8988T (cell line): ENCODE data around the gene ABCC11.
A peak's percentile ranks its signal among the peaks of the same experiment; 100 is the strongest.

Source experiments
- DNase-seq: peaks from one replicate; pipeline ENCODE4 v3.0.0; 2011

The ABCC11 gene

DNA sequence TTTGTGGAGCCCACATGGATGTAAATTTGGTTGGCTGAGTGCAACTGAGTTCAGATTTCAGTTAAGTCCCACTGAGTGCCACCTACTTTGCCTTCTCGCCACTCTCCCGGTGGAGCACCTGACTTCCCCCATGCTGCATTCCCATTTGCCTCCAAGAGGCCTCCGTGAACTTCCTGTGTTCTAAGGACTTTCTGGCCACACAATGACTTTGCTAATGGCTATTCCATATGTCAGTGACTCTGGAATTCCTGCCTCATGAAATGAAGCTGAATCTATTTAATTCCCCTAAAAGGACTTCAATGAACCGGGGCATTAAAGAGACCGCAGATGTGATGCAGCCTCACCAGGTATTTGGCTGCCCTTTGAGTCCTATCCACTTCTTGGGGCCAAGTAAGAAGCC lies 121.5 kb downstream of the ABCC11 start:
- no peak for DNase-seq

DNA sequence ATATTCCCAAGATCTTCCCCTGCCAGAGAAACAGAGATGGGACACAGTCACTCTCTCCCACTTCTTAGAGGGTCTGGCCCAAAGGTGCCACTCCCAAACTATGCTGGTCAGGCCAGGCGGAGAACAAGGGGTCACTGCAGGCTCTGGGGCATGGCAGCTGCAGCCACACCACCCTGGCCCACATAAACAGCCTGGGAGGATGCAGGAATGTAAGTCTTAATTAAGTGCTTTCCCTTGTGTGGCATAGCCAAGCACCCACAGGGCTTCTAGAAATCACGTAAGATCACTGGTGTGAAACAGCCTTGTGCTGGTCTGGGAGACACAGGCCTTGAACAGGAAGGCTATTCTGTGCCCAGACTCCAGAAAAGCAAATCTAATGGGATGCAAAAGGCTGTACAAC lies 123.1 kb downstream of the ABCC11 start:
- no peak for DNase-seq

DNA sequence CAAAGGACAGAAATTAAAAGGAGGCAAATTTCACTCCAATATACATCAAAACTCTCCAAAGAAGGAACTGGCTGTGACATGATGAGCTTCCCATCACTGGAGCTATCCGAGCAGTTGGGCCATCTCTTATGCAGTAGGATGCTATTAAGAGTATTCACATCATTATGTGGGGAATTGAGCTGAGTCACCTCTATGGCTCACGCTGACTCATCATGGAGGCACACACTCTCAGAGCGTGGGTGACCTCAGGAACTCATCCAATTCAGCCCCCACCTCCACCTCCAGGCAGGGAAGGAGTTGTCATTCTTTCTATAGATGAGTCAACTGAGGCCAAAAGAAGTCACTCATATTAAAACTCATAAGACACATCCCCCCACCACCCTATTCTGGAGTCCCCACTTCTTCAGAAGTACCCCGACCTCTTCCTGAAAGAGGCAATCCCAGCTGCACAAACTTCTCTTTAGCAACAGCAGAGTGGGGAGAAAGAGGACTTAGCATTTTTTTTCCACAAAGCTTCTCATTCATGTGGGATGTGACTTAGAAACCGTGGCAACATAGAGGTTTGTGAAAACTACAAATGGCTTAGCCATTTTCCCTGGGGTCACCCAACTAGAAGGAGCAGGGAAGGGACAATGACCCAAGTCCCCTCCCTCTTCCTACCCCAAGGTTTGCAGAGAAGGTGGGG lies 124.1 kb downstream of the ABCC11 start:
- DNase-seq: peak; percentile 90

DNA sequence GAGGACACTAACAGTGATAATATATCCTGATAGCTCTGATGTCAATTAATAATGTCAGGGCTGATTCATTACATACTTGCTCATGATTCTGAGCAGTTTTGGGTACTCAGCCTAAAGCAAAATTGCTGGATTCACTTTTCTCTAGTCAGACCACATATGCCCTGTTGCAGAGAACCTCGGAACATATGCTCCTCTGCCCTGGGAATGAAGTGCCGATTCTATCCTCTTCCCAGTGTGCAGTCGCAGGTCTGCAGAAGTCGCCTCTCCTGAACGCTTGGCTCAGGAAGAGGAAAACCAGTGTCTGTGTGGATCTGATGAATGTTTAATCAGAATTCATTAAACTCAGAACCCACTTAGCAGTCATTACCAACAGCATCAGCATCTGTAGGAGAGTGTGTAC lies 126.1 kb downstream of the ABCC11 start:
- DNase-seq: no peak

DNA sequence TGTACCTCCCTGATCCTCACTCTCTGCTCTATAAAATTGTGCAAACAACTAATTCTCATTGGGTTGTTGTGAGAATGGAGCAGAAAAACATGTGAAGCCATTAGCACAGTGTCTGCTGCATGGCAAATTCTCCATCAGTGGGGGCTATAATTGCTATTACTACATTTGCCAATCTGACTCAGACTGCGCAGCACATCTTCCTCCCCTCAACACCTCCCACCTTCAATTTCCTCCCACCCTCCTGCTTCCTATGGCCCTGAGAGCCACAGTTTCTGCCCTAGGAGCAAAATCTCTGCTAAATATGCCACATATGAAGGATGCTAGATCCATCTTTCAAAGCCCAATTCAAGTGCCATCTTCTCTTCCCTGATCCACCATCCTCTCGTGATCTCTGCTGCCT lies 128.5 kb downstream of the ABCC11 start:
- no peak for DNase-seq

DNA sequence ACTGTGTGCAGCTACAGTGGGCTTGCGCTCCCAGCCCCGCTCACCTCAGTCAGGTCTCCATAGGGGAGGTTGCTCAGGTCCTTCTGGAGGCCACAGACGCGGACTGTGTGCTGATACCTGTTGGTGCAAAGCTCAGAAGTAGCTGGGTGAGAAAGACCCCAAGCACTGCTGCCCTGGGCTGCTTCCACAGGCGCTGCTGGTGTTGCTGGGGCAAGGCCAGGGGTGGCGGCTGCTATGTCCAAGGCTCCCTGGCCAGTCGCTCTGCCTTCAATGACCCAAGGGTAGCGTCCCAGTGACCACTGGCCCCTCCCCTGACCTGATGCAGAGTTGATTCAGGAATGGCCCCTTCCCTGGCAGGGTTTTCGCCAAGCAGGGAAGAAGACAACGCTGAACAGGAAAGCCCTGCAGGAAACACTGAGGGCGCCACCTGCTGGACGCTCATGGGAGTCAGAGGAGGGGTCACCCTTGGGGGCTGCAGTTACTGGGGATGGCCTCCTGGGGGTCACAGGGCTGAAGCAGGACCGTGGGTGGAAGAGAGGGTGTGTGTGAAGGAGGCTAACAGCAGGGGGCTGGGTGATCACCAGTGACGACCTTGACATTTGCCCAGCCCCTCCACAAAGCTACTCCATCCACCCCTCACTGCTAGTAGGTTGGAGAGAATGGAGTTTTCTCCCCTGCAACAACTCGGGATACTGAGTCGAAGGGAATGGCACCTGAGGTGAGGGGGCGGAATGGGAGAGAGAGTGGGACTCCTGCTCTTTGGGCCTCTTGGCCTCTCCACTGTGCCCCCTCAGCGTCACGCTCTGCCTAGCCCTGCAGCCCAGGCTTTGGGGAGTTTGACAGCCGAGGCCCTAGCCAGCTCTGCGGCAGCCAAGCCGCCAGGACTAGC lies 129.9 kb downstream of the ABCC11 start:
- peak; percentile 94 for DNase-seq
